ENCODE data around the gene RASGRP2.

The RASGRP2 gene

DNA sequence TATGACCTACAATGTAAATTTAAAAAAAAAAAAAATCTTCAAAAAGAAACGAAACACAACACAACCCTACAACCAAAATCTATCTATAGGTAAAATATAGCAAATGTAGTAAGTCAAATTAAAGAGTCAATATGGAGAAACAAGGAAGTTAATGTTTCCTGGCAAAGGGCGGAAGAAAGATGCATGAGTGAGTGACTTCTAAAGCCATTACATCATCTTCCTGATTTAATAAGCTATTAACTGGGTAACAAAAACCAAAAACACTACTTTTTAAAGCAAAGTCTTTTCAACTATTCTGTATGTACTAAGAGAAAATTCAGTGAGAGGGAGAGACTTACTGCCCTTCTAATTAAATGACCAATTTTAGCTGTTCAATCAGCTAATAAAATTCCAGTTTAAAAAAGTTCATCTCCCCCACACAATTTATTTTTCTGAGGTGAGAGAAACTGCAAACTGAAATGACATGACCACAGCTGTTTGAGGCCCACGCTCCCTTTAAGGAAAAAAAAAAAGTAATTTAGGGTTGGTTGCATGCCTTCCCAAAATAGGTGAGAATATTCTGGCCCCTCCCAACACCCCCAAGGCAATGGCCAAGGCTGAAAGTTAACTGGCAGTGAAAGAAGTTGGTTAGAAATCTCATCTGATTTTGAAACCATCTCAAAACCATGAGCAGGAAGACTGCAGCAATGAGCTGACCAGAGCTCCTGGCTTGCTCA lies 28.5 kb upstream of the RASGRP2 start:
- Histone ChIP-seq H3K36me3 (ENCODE audit: insufficient read depth, low read length) (peaks cover 100% of the 10 kb centered on the region), H3K79me2 (ENCODE audit: insufficient read depth, low read length) (peaks cover 26% of the 10 kb centered on the region), H3K4me1 (ENCODE audit: insufficient read depth, low read length, severe bottlenecking) (peaks cover 57% of the 10 kb centered on the region), H3K9me2 (ENCODE audit: low read depth, low read length) (no peaks in the 10 kb centered on the region), H3K27me3 (ENCODE audit: insufficient read depth, low read length) (no peaks in the 10 kb centered on the region), H3F3A (ENCODE audit: insufficient read depth, low read length) (peaks cover 19% of the 10 kb centered on the region), H2AFZ (ENCODE audit: low read length) (no peak overlapping the region), H3K9ac (ENCODE audit: low read length) (no peak overlapping the region; the same call in 1 of the 2 replicates), H4K20me1 (ENCODE audit: insufficient read depth, low read length) (peaks cover 13% of the 10 kb centered on the region), H3K9me3 (ENCODE audit: low read length) (no peaks in the 10 kb centered on the region), H3K4me3 (ENCODE audit: low read depth, low read length, poor library complexity, severe bottlenecking) (no peak overlapping the region), H3K27ac (ENCODE audit: low read depth, low read length, poor library complexity, severe bottlenecking) (peak overlapping the region; percentile 68), H3K4me2 (ENCODE audit: low read length) (peak overlapping the region; percentile 27; the same call in 1 of the 2 replicates)
- TF ChIP-seq, protein P1, sequence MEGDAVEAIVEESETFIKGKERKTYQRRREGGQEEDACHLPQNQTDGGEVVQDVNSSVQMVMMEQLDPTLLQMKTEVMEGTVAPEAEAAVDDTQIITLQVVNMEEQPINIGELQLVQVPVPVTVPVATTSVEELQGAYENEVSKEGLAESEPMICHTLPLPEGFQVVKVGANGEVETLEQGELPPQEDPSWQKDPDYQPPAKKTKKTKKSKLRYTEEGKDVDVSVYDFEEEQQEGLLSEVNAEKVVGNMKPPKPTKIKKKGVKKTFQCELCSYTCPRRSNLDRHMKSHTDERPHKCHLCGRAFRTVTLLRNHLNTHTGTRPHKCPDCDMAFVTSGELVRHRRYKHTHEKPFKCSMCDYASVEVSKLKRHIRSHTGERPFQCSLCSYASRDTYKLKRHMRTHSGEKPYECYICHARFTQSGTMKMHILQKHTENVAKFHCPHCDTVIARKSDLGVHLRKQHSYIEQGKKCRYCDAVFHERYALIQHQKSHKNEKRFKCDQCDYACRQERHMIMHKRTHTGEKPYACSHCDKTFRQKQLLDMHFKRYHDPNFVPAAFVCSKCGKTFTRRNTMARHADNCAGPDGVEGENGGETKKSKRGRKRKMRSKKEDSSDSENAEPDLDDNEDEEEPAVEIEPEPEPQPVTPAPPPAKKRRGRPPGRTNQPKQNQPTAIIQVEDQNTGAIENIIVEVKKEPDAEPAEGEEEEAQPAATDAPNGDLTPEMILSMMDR (IDR thresholded peaks at IDR 0.05; ENCODE audit: low read length), result no peak
- TF ChIP-seq EZH2 (IDR thresholded peaks at IDR 0.05; ENCODE audit: borderline replicate concordance, low read length), result no peak

DNA sequence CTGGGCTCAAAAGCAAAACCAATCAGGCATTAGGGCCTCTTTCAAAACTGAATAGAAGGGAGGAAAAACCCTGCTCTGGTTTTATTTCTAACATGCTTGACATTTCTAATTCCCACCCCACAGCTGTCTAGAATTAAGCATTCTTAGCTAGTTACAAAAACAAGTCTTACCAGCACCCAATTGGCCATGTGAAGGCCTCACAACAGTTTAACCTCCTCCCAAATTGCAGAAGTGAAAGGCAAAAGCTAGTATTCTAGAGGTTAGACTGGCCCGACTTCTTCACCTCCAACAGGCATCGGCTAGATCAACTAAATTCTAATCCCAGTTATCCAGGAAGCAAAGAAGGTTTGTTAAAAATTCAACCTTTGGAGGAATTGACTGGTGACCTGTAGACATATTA lies 27.9 kb upstream of the RASGRP2 start:
- TF ChIP-seq, protein P1 (IDR thresholded peaks at IDR 0.05; ENCODE audit: low read length), result no peak
- no peak for TF ChIP-seq EZH2 (IDR thresholded peaks at IDR 0.05; ENCODE audit: borderline replicate concordance, low read length)
- Histone ChIP-seq H3K4me2 (ENCODE audit: low read length) (no peak overlapping the region), H3F3A (ENCODE audit: insufficient read depth, low read length) (peaks cover 19% of the 10 kb centered on the region)

DNA sequence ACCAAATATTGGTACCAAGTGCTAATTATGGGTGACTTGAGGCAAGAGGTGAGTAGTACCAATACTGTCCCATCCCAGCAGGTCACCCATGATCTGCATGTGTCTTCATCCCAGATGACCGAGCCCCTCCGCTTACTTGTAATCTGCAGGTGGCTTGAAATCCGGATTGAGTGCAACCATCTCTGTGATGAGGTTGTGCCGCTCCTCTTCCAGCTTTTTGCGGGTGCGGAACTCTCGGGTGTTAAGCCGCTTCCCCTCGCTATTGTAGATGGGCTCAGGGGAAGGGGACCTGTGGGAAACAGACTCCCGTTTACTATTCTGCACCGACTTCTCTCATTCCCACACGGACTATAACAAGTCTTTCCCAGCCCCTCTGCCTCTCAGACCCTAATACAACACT lies 26.2 kb upstream of the RASGRP2 start:
- Histone ChIP-seq H3F3A (ENCODE audit: insufficient read depth, low read length) (peaks cover 19% of the 10 kb centered on the region), H3K9ac (ENCODE audit: low read length) (no peak overlapping the region), H4K20me1 (ENCODE audit: insufficient read depth, low read length) (no peaks in the 10 kb centered on the region; the same call in 1 of the 2 replicates), H3K4me1 (ENCODE audit: insufficient read depth, low read length, severe bottlenecking) (peaks cover 36% of the 10 kb centered on the region), H3K4me3 (ENCODE audit: low read depth, low read length, poor library complexity, severe bottlenecking) (no peak overlapping the region), H3K9me2 (ENCODE audit: low read depth, low read length) (no peaks in the 10 kb centered on the region), H3K9me3 (ENCODE audit: low read length) (no peaks in the 10 kb centered on the region), H3K79me2 (ENCODE audit: insufficient read depth, low read length) (peaks cover 3% of the 10 kb centered on the region), H3K36me3 (ENCODE audit: insufficient read depth, low read length) (peaks cover 98% of the 10 kb centered on the region), H2AFZ (ENCODE audit: low read length) (no peak overlapping the region), H3K27me3 (ENCODE audit: insufficient read depth, low read length) (no peaks in the 10 kb centered on the region), H3K4me2 (ENCODE audit: low read length) (no peak overlapping the region), H3K27ac (ENCODE audit: low read depth, low read length, poor library complexity, severe bottlenecking) (no peak overlapping the region)
- TF ChIP-seq EZH2 (IDR thresholded peaks at IDR 0.05; ENCODE audit: borderline replicate concordance, low read length), result no peak
- TF ChIP-seq, protein P1 (IDR thresholded peaks at IDR 0.05; ENCODE audit: low read length), result no peak

More for the DNA sequence above, 27.9 kb upstream of the RASGRP2 start:
- Histone ChIP-seq H2AFZ (ENCODE audit: low read length) (no peak overlapping the region), H3K36me3 (ENCODE audit: insufficient read depth, low read length) (peaks cover 100% of the 10 kb centered on the region), H3K9me3 (ENCODE audit: low read length) (no peaks in the 10 kb centered on the region), H3K4me3 (ENCODE audit: low read depth, low read length, poor library complexity, severe bottlenecking) (no peak overlapping the region), H3K27me3 (ENCODE audit: insufficient read depth, low read length) (no peaks in the 10 kb centered on the region), H3K4me1 (ENCODE audit: insufficient read depth, low read length, severe bottlenecking) (peaks cover 52% of the 10 kb centered on the region), H3K27ac (ENCODE audit: low read depth, low read length, poor library complexity, severe bottlenecking) (peak overlapping the region; percentile 68), H4K20me1 (ENCODE audit: insufficient read depth, low read length) (peaks cover 8% of the 10 kb centered on the region), H3K9me2 (ENCODE audit: low read depth, low read length) (no peaks in the 10 kb centered on the region), H3K79me2 (ENCODE audit: insufficient read depth, low read length) (peaks cover 20% of the 10 kb centered on the region), H3K9ac (ENCODE audit: low read length) (no peak overlapping the region)

All from OCI-LY1 (cell line).